DMS53 treated with DMSO at 0.1 percent for 48 hours (cell line): ENCODE measurements around the gene GPHN.

Experiments
- DNase-seq: peaks from one replicate; lab custom pipeline; 2025; ENCODE audit not compliant: unreplicated experiment; lab: John Stamatoyannopoulos, UW

Gene GPHN

DNA sequence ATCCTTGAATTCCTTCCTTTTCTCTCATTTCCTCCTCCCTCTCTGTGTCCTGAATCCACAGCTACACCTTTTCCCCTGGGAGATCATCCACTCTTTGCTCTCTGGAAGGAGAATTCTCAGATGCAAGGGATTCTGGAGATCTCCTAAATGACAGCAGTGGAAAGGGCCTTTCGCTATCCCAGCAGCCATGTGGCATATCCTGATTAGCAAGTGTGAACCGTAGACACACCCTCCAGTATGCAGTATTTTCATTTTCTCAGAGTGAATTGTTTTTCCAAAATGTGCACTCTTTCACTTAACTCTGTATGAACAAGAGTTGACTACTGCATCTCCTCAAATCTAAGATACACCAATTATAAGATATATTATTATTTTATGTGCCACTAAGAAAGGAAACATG lies 687.3 kb downstream of the GPHN start:
- no peak for DNase-seq

DNA sequence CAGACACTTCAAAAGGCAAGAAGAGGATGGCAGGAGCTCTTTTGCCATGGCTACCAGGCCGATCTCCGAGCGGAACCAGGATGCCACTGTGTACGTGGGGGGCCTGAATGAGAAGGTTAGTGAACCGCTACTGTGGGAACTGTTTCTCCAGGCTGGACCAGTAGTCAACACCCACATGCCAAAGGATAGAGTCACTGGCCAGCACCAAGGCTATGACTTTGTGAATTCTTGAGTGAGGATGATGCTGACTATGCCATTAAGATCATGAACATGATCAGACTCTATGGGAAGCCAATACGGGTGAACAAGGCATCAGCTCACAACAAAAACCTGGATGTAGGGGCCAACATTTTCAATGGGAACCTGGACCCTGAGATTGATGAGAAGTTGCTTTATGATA lies 691.1 kb downstream of the GPHN start:
- DNase-seq = no peak

DNA sequence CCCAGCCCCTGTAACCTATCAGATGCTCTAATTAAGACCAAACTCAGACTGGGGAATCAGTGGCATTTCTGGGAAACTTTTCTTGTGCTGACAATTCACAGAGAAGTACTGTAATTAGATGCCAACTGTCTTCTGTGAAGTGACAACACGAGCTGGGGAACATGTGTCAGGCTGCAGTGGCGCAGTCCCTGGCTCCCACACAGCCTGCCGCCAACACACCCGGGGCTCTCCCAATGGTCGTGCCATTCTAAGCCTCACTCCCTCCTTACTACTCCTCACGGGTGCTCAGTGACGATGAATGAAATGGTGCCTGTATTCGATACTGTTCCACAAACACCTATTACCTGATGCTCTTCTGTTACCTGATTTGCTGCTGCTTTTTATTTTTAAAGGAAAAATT lies 699.9 kb downstream of the GPHN start:
- no peak for DNase-seq

DNA sequence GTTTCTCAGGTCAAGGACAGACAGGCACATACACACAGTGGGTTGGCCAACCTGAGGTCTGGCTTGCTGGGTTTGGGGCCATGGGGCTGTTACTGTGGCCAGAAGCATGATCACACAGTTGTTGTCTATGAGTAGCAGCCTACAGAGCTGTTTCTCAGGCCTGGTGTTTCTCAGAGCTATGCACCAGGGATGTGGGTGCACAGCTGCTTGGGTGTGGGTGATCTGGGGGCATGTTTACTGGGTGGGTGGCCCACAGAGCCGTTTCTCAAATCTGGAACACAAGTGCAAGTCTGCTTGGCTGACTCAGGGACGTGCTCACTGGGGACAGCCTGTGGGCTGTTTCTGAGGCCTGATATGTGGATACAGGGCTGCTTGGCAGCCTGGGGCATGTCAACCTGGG lies 710.2 kb downstream of the GPHN start:
- no peak for DNase-seq

DNA sequence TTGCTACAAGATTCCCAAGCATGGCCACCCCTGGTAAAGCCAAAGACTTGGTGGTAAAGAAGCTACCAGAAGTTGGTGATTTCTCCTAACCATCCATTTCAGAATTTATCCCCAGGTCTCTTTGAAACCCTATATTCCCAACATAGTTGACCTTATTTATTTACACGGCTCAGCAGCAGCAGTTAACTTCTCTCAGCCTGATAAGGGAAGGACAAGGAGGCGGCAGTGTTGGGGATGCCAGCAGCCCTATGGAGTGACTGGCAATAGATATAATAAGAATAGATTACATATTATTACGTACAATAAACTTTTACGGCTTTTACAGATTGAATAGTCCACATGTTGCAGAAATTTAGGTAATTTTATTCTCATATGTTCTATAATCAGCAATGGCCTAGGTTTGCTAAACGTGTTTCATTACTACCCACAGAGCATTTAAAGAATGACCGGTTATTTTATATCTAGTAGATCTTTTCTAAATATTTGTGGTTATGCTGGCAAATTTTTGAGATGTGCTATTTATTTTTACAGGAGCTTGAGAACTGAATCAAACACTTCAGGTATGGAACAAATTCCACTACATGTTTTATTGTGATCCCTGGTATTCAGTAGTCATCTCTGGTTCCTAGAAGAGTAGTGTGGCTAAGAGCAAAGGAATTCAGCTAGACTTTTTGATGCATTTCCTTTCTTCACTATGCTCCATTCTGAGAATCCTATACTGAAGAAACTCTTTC lies 713.5 kb downstream of the GPHN start:
- DNase-seq = no peak

DNA sequence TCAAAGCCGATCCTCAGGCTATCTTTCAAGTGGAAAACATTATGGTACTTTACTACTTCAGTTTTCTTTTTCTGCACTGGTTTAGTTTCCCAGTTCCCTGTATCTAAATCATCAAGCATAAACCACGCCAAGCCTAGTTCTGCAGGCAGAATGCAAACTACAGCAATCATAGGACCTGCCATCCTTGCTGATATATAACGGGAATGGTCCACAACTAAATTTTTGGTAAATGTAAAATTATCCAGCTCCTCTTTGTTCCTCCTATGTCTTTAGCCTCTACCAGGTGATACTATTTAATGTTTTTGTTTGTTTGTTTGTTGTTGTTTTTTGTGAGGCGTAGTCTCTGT lies 714.0 kb downstream of the GPHN start:
- DNase-seq = no peak

DNA sequence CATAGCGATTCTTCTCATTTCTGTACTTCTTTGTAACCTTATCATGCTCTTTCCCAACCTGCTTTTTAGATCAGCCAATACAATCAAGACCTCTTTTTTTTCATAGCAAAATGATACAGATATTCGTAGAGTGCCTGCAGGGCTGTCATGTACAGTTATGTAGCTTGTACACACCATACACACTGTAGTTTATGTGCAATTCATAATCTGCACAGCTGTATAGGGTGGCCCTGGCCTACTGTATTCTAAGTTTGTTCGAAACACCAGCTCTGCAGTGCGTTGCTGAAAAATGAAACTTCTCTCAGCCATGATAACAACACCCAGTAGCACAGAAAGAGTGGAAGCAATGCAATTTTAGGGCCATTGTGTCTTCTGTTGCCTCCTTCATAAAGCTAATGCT lies 717.6 kb downstream of the GPHN start:
- no peak for DNase-seq

DNA sequence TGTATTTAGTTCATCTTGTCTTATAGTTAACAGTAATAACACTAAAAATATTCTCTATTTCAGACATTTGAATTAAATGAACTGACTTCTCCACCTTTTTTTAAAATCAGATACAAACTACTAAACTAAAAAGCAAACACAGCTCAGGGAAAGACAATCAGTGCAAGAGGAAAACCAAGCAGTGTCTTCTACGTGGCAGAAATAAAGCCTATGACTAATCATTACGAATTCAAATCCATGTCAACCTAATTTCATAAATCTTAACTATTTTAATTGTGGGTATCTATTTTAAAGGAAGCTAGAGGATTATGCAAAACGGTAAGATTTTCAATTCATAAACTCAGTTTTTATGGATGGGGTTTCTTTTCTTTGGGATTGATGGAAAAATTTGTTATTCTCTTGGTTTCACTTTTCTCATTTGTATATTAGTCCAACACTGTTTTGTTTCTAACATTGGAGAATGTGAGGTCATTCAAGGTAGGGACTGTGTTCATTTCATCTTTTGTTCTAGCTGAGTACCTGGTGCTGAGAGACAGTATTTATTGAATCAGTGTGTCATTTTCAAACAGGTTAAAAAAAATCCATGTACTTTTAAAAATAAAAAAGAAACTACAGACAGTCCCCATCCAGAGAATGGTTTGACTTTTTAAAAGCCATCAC lies 720.5 kb downstream of the GPHN start:
- DNase-seq = no peak
